GM18517 (cell line): ENCODE results near the gene BCL2L14.
"Not testable (repeated sequence)": the region's sequence is repeated elsewhere in the genome, so short reads cannot be mapped to it uniquely, and the experiment has no call there.

Experiments
- ATAC-seq: cut with Tn5 transposase; IDR thresholded peaks from one replicate; pipeline ENCODE4 v1.9.1; 2021; ENCODE audit warnings: mild to moderate bottlenecking, moderate library complexity; ENCODE audit not compliant: unreplicated experiment

The BCL2L14 gene

GRCh38 chr12:12107678-12108077, 36.9 kb downstream of the BCL2L14 start:
- no peak for ATAC-seq

DNA sequence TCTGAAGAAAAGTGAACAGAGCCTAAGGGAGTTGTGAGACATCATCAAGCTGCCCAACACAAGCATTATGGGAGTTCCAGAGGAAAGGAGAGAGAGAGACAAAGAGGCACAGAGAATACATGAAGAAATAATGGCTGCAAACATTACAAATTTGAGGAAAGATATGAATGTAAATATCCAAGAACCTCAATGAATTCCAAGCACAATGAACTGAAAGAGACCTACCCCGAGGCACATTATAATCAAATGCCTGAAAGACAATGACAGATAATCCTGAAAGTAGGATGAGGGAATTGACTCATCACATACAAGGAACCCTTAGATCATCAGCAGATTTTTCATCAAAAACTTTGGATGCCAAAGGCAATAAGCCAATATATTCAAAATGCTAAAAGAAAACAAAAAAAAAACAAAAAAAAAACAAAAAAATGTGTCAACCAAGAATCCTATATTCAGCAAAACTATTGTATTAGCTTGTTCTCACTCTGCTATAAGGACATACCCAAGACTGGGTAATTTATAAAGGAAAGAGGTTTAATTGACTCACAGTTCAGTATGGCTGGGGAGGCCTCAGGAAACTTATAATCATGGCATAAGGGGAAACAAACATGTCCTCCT, 37.8 kb downstream of the BCL2L14 start:
- ATAC-seq, result no peak

DNA sequence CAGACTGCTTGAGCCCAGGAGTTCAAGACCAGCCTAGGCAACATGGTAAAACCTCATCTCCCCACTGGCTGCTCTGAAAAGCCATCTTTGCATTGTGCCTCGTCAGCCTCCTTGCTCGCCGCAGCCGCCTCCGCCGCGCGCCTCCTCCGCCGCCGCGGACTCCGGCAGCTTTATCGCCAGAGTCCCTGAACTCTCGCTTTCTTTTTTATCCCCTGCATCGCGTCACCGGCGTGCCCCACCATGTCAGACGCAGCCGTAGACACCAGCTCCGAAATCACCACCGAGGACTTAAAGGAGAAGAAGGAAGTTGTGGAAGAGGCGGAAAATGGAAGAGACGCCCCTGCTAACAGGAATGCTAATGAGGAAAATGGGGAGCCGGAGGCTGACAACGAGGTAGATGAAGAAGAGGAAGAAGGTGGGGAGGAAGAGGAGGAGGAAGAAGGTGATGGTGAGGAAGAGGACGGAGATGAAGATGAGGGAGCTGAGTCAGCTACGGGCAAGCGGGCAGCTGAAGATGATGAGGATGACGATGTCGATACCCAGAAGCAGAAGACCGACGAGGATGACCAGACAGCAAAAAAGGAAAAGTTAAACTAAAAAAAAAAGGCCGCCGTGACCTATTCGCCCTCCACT, 40.3 kb downstream of the BCL2L14 start:
- ATAC-seq, result not testable (repeated sequence)

- ATAC-seq, result no peak
These were observed 44.8 kb downstream of the BCL2L14 start for GRCh38 chr12:12115514-12115913.

DNA sequence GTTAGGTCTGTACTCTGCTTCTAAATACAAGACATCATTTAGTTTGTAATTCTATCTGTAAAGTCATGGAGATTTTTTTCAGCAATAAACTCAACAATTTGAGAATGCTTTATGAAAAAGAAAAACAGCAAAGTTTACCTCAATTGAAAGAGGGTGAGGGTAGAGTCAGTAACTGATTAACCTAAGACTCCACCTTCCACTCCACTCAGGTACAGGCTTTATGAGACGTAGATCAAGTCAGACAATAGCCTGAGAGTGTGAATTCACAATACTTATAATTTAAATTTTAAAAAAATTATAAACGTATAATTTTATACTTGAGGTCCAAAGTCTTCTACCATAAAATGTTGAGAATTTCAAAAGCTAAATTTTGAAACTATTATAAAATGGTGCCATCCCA, 45.9 kb downstream of the BCL2L14 start:
- ATAC-seq, result no peak

DNA sequence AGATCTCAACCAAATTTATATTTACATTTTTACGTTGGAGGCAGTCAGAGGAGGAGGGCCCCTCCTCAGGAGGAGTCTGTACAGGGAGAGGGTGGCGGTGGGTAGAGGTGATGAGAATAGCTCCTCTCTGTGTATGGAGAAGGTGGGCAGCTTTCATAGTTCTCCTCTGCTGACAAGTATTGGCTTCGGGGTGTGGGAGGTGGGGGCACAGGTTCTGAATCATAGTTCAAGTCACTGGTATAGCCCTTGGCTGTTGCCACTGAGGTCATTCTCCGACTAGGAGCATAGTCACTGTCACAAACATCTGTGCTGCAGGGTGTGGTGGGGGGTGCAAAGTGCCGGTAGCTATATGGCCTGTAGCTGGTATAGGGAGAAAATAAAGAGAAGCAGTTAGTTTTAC, 50.3 kb downstream of the BCL2L14 start:
- no peak for ATAC-seq

GRCh38 chr12:12123036-12123604, 52.4 kb downstream of the BCL2L14 start:
- no peak for ATAC-seq

GRCh38 chr12:12126551-12126950, 55.8 kb downstream of the BCL2L14 start:
- no peak for ATAC-seq

- ATAC-seq, result no peak
These were observed 56.6 kb downstream of the BCL2L14 start for GRCh38 chr12:12127304-12127703.

- no peak for ATAC-seq
These were observed 57.9 kb downstream of the BCL2L14 start for GRCh38 chr12:12128670-12129069.

- ATAC-seq, result no peak
These were observed 62.5 kb downstream of the BCL2L14 start for GRCh38 chr12:12133259-12133658.

DNA sequence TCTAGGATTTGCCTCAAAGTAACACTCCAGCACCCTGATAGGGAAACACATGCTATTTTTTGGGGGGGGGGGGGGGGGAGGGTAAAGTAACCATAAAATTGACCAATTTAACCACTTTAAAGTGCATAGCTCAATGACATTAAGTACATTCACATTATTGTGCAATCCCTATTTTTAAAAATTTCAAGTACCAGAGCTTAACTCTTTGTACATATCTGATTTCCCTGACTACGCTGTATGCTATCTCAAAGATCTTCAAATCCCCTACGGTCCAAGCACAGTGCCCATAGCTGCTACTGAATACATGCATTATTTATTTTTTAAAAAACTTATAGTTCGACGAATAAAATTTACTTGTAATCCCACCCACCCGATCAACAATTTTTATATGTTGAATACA, 63.0 kb downstream of the BCL2L14 start:
- ATAC-seq, result no peak

- ATAC-seq, result no peak
These were observed 67.7 kb downstream of the BCL2L14 start for GRCh38 chr12:12138203-12139154.

- no peak for ATAC-seq
These were observed 70.3 kb downstream of the BCL2L14 start for GRCh38 chr12:12141000-12141399.

DNA sequence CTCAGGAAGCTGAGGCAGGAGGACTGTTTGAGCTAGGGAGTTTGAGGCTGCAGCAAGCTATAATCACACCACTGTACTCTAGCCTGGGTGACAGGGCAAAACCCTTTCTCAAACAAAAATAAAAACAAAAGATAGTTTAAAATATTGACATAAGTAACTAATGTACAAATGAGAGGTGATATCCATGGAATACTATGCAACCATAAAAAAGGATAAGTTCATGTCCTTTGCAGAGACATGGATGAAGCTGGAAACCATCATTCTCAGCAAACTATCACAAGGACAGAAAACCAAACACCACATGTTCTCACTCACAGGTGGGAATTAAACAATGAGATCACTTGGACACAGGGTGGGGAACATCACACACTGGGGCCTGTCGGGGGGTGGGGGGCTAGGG, 73.8 kb downstream of the BCL2L14 start:
- ATAC-seq, result not testable (repeated sequence)

- no peak for ATAC-seq
These were observed 76.4 kb downstream of the BCL2L14 start for GRCh38 chr12:12147111-12147510.
